SK-N-SH (cell line): Measurements from ENCODE around the gene ATE1. TPM values are rescaled to one million over a fixed set of nuclear protein-coding genes. Genes with fewer than 3 reads are reported as not detected.

Source experiments
- CTCF ChIA-PET: fragments of 300-600, 350-600 bp; formaldehyde crosslinking; extraction: SDS; loops from one replicate; lab custom pipeline; 2021; lab: Yijun Ruan, JAX
- POLR2A ChIA-PET: fragments of 350-600 bp; sonication (Branson Sonifier 250); formaldehyde crosslinking; extraction: SDS; loops from one replicate; lab custom pipeline; 2020; ENCODE audit warnings: antibody characterized with exemption, inconsistent platforms; lab: Yijun Ruan, JAX
- DNase-seq: peaks from one replicate; pipeline ENCODE4 v3.0.0; 2012
- H2AFZ ChIP-seq: fragments of 200-600 bp; sonication (generic); 2 replicates; pipeline ENCODE4 v1.8.1; 2016; ENCODE audit warnings: antibody characterized with exemption, mild to moderate bottlenecking, low read depth
- H3F3A ChIP-seq: fragments of 200-600 bp; sonication (generic); replicated peaks from 2 replicates; pipeline ENCODE3; 2016; ENCODE audit warnings: antibody characterized with exemption, mild to moderate bottlenecking; ENCODE audit not compliant: insufficient read depth
- H3K27ac ChIP-seq, 2 experiments: fragments of 200-500 bp in 1 of 2; fragments of 200-600 bp in 1 of 2; sonication (Bioruptor generic) in 1 of 2; sonication (generic), shearing (Covaris generic) in 1 of 2; 2 replicates each; pipeline versions ENCODE4 v1.5.1 to v1.6.1; 2014 to 2016; ENCODE audit warnings: low read depth in 2 of 2, inconsistent platforms in 1 of 2, low read length in 1 of 2, mild to moderate bottlenecking in 1 of 2, mixed read lengths in 1 of 2
- H3K27me3 ChIP-seq: fragments of 200-600 bp; sonication (generic), shearing (Covaris generic); 2 replicates; pipeline ENCODE4 v1.6.1; 2016; ENCODE audit warnings: mixed run types; ENCODE audit not compliant: insufficient read depth
- H3K36me3 ChIP-seq, 2 experiments: fragments of 200-500 bp in 1 of 2; fragments of 200-600 bp in 1 of 2; sonication (Bioruptor generic) in 1 of 2; sonication (generic) in 1 of 2; replicated peaks in 1 of 2; 2 replicates each; pipeline versions ENCODE3 to v1.5.1; 2014 to 2016; ENCODE audit warnings: low read length in 1 of 2, mild to moderate bottlenecking in 1 of 2; ENCODE audit not compliant: insufficient read depth in 2 of 2, control insufficient read depth in 1 of 2
- H3K4me1 ChIP-seq, 2 experiments: fragments of 200-500 bp in 1 of 2; fragments of 200-600 bp in 1 of 2; sonication (Bioruptor generic) in 1 of 2; sonication (generic), shearing (Covaris generic) in 1 of 2; 2 replicates each; pipeline versions ENCODE4 v1.5.1 to v1.6.1; 2014 to 2016; ENCODE audit warnings: low read depth in 1 of 2, low read length in 1 of 2, mixed run types in 1 of 2; ENCODE audit not compliant: insufficient read depth in 2 of 2, control insufficient read depth in 1 of 2
- H3K4me2 ChIP-seq: fragments of 200-600 bp; sonication (generic), shearing (Covaris generic); 2 replicates; pipeline ENCODE4 v1.6.1; 2017; ENCODE audit warnings: mixed run types
- H3K4me3 ChIP-seq, 2 experiments: fragments of 200-500 bp in 1 of 2; fragments of 200-600 bp in 1 of 2; sonication (Bioruptor generic) in 1 of 2; sonication (generic), shearing (Covaris generic) in 1 of 2; 2 replicates each; pipeline versions ENCODE4 v1.5.1 to v1.8.1; 2014 to 2016; ENCODE audit warnings: low read depth in 2 of 2, inconsistent platforms in 1 of 2, low read length in 1 of 2, mild to moderate bottlenecking in 1 of 2, mixed read lengths in 1 of 2, moderate library complexity in 1 of 2
- H3K79me2 ChIP-seq: fragments of 200-600 bp; sonication (generic); 2 replicates; pipeline ENCODE4 v1.8.1; 2017; ENCODE audit warnings: mild to moderate bottlenecking; ENCODE audit not compliant: insufficient read depth
- H3K9ac ChIP-seq: fragments of 200-600 bp; sonication (generic); 2 replicates; pipeline ENCODE4 v1.6.1; 2017; ENCODE audit warnings: mixed run types
- H3K9me2 ChIP-seq: fragments of 200-600 bp; sonication (generic); 2 replicates; pipeline ENCODE4 v1.6.1; 2017; ENCODE audit warnings: mixed run types
- H3K9me3 ChIP-seq: fragments of 200-600 bp; sonication (generic); 2 replicates; pipeline ENCODE4 v1.6.1; 2017; ENCODE audit warnings: mixed run types, mild to moderate bottlenecking, moderate library complexity
- H4K20me1 ChIP-seq: fragments of 200-600 bp; sonication (generic); 2 replicates; pipeline ENCODE4 v1.6.1; 2017; ENCODE audit warnings: mild to moderate bottlenecking, mixed run types; ENCODE audit not compliant: insufficient read depth
- ELF1 ChIP-seq: IDR thresholded peaks from 2 replicates; pipeline ENCODE4 v1.4.0; 2012
- EP300 ChIP-seq, 2 experiments: IDR thresholded peaks; 2 replicates each; pipeline versions ENCODE4 v1.4.0 to v1.6.1; 2012; ENCODE audit warnings: borderline replicate concordance in 1 of 2, low read depth in 1 of 2, low read length in 1 of 2
- FOXJ3 ChIP-seq: sonication (generic); formaldehyde crosslinking; IDR thresholded peaks from 2 replicates; pipeline ENCODE4 v1.5.1; 2020; ENCODE audit warnings: mild to moderate bottlenecking, missing genetic modification reagents
- FOXM1 ChIP-seq: IDR thresholded peaks from 2 replicates; pipeline ENCODE4 v1.4.0; 2012; ENCODE audit warnings: low read depth, mild to moderate bottlenecking
- GABPA ChIP-seq: IDR thresholded peaks from 2 replicates; pipeline ENCODE4 v1.4.0; 2012; ENCODE audit warnings: low read depth, mild to moderate bottlenecking
- IRF3 ChIP-seq: fragments of 150-350 bp; IDR thresholded peaks from 2 replicates; pipeline ENCODE4 v1.6.1; 2016; ENCODE audit warnings: mild to moderate bottlenecking, low read depth, low read length
- JUND ChIP-seq: IDR thresholded peaks from 2 replicates; pipeline ENCODE4 v1.4.0; 2012
- MAX ChIP-seq: IDR thresholded peaks from 2 replicates; pipeline ENCODE4 v1.4.0; 2012; ENCODE audit warnings: low read depth
- MEF2A ChIP-seq: IDR thresholded peaks from 2 replicates; pipeline ENCODE4 v1.4.0; 2012; ENCODE audit warnings: low read depth, borderline replicate concordance
- NFIC ChIP-seq: IDR thresholded peaks from 2 replicates; pipeline ENCODE4 v1.4.0; 2012; ENCODE audit warnings: borderline replicate concordance
- POLR2AphosphoS5 ChIP-seq: IDR thresholded peaks from 2 replicates; pipeline ENCODE4 v1.6.1; 2012; ENCODE audit warnings: low read depth, low read length
- RCOR1 ChIP-seq: fragments of 150-350 bp; IDR thresholded peaks from 2 replicates; pipeline ENCODE4 v1.6.1; 2017; ENCODE audit warnings: antibody characterized with exemption, low read length
- RFX5 ChIP-seq: IDR thresholded peaks from 2 replicates; pipeline ENCODE4 v1.6.1; 2012; ENCODE audit warnings: mild to moderate bottlenecking, improper control_type of control experiment, low read length
- RXRA ChIP-seq: IDR thresholded peaks from 2 replicates; pipeline ENCODE4 v1.4.0; 2012; ENCODE audit warnings: low read depth, mild to moderate bottlenecking, borderline replicate concordance
- SIN3A ChIP-seq: IDR thresholded peaks from 2 replicates; pipeline ENCODE4 v1.6.1; 2012; ENCODE audit warnings: low read depth, mild to moderate bottlenecking, low read length, moderate library complexity, borderline replicate concordance
- TCF12 ChIP-seq: IDR thresholded peaks from 2 replicates; pipeline ENCODE4 v1.4.0; 2012
- TEAD4 ChIP-seq: IDR thresholded peaks from 2 replicates; pipeline ENCODE4 v1.4.0; 2012; ENCODE audit warnings: mild to moderate bottlenecking, borderline replicate concordance; ENCODE audit not compliant: insufficient read depth
- USF1 ChIP-seq: IDR thresholded peaks from 2 replicates; pipeline ENCODE4 v1.4.0; 2012; ENCODE audit warnings: low read depth, borderline replicate concordance
- YY1 ChIP-seq: IDR thresholded peaks from 2 replicates; pipeline ENCODE4 v1.4.0; 2012; ENCODE audit warnings: low read depth, mild to moderate bottlenecking
- ZBTB33 ChIP-seq: IDR thresholded peaks from 2 replicates; pipeline ENCODE4 v1.4.0; 2012; ENCODE audit warnings: low read depth, borderline replicate concordance
- WGBS: methylation state at CpG from one replicate; pipeline ENCODE4 v1.1.6; 2017; ENCODE audit warnings: low lambda C conversion rate; 5-methylcytosine and 5-hydroxymethylcytosine counted together
- polyA plus RNA-seq, 3 experiments: library from polyadenylated mRNA; depleted of rRNA; stranded (reverse); fragments of >200 nt; gene quantifications; 2 replicates each; pipeline ENCODE4 v1.2.3, GENCODE V29; 2012

Gene ATE1
- polyA plus RNA-seq, 1 of the 3 experiments (the other 2 are of a cell fraction), result 6.3 TPM

GRCh38 chr10:121816197-121816596 is 111.6 kb downstream of the ATE1 start:
- no peaks in the 10 kb centered on the region for H3K9me2 ChIP-seq
- H3K4me2 ChIP-seq, result no peak overlapping the region
- peaks cover 0 to 3% of the 10 kb centered on the region in 2 experiments; a peak in 2 of 4 replicates for H3K4me1 ChIP-seq
- H3K9me3 ChIP-seq, result no peaks in the 10 kb centered on the region
- H3K4me3 ChIP-seq, result no peak overlapping the region
- no peak for TF ChIP-seq RFX5
- no peak for TF ChIP-seq FOXM1
- TF ChIP-seq RCOR1, result no peak
- TF ChIP-seq MEF2A, result no peak
- no peak for TF ChIP-seq ZBTB33
- TF ChIP-seq POLR2AphosphoS5, result no peak
- TF ChIP-seq TCF12, result no peak
- no peak for TF ChIP-seq USF1
- TF ChIP-seq RXRA, result no peak
- TF ChIP-seq, all 33 proteins: peak for 0
- Histone ChIP-seq H3K79me2 (no peaks in the 10 kb centered on the region), H3K9ac (no peak overlapping the region), H3K27me3 (no peaks in the 10 kb centered on the region), H3F3A (no peaks in the 10 kb centered on the region), H3K27ac (no peak overlapping the region), H2AFZ (no peak overlapping the region), H4K20me1 (no peaks in the 10 kb centered on the region), H3K36me3 (peaks cover 6 to 9% of the 10 kb centered on the region in 2 experiments)
- DNase-seq, result no peak
- WGBS, result 100% methylated on average over 1 of the region's 1 CpG
- POLR2A ChIA-PET, result no interaction called here
- CTCF ChIA-PET, result no interaction called here

GRCh38 chr10:121813857-121814256 is 114.0 kb downstream of the ATE1 start:
- POLR2A ChIA-PET, result no interaction called here
- no peak overlapping the region for H3K4me3 ChIP-seq
- no peak overlapping the region for H3K9ac ChIP-seq
- H3K79me2 ChIP-seq, result no peaks in the 10 kb centered on the region
- 98% methylated on average over 4 of the region's 4 CpGs for WGBS
- TF ChIP-seq FOXJ3 (CRISPR knock-in tag) (no peak), MAX (no peak), FOXM1 (no peak), EP300 (IDR thresholded peaks at IDR 0.05; ENCODE audit: borderline replicate concordance in 1 of 2, low read depth in 1 of 2, low read length in 1 of 2) (no peak), RCOR1 (no peak), YY1 (no peak), NFIC (no peak), TEAD4 (no peak), SIN3A (no peak), TCF12 (no peak), ELF1 (no peak), IRF3 (no peak), JUND (no peak), GABPA (no peak)
- H4K20me1 ChIP-seq, result no peaks in the 10 kb centered on the region
- no peaks in the 10 kb centered on the region for H3F3A ChIP-seq
- H3K4me2 ChIP-seq, result no peak overlapping the region
- no peak overlapping the region for H3K27ac ChIP-seq
- H2AFZ ChIP-seq, result no peak overlapping the region
- H3K27me3 ChIP-seq, result no peaks in the 10 kb centered on the region
- peaks cover 8 to 9% of the 10 kb centered on the region in 2 experiments for H3K36me3 ChIP-seq
- peaks cover 0 to 3% of the 10 kb centered on the region in 2 experiments; a peak in 2 of 4 replicates for H3K4me1 ChIP-seq
- no peak for DNase-seq
- CTCF ChIA-PET, result interaction anchor here (1.2 to 1.7 kb wide), 3 partner anchors 10 to 87 kb away, joined by 3 to 15 read pairs (median 3); no protein-coding TSS in a partner anchor
- no peaks in the 10 kb centered on the region for H3K9me3 ChIP-seq
- H3K9me2 ChIP-seq, result no peaks in the 10 kb centered on the region
